CD4-positive, alpha-beta T cell treated with Interleukin-17A for 1 hour (primary cell): ENCODE data around the gene IPPK.

Experiments
- DNase-seq: peaks from one replicate; pipeline ENCODE4 v3.0.0-alpha.2; 2020

Gene IPPK

DNA sequence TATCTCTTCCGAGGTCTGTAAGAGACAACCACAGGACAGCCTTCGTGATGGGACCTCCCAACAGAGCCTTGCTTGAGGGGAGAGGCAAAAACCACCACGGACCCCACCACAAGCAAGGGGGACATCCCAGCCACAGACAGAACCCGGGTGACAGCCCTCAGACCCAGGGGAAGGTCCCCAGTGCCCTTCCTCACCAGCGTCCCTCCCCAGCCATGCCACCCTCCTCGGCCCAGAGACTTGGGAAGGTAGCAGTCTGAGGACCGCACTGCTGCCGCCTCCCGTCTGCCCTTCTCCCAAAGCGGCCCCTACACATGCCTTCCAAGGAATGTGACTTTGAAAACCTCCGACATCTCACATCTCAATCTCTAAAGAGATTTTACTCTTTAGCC is 13.4 kb downstream of the IPPK start:
- DNase-seq = no peak

GRCh38 chr9:92655896-92656536 is 13.9 kb downstream of the IPPK start:
- DNase-seq = no peak

- DNase-seq = no peak
Measured at GRCh38 chr9:92655366-92655765, 14.6 kb downstream of the IPPK start.

- DNase-seq = no peak
Measured at GRCh38 chr9:92654481-92655301, 15.2 kb downstream of the IPPK start.

DNA sequence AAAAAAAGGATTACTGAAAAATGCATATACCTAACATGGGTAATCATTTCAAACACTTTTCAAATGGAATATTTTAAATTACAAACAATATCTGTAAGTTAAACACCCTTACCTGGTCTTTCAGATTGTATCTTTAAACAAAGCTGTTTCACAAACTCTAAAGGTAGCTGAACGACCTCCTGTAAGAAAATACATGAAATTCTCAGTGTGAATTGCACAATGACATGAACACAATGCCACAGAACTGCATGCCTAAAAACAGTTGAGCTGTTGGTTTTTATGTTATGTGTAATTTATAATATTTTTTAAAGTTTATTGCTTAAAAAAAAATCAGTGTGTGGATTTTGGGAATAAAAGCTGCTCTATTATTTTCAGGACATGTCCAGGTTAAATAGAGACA is 17.5 kb downstream of the IPPK start:
- no peak for DNase-seq

- no peak for DNase-seq
Measured at GRCh38 chr9:92650839-92651621, 18.9 kb downstream of the IPPK start.

DNA sequence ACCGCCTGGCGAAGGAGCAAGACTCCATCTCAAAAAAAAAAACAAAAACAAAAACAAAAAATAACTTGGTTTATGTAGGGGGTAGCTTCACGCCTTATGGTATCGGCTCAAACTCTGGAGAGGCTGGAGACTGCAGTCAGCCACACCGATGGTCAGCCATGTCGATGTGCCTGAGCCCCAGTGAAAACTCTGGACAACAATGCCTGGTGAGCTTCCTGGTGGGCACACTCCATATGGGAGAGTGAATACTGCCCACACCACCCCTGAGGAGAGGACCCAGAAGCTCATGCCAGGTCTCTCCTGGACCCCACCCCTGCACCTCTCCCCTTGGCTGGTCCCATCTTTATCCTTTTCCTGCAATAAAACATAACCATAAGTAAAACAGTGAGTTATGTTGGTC is 19.6 kb downstream of the IPPK start:
- DNase-seq = no peak

DNA sequence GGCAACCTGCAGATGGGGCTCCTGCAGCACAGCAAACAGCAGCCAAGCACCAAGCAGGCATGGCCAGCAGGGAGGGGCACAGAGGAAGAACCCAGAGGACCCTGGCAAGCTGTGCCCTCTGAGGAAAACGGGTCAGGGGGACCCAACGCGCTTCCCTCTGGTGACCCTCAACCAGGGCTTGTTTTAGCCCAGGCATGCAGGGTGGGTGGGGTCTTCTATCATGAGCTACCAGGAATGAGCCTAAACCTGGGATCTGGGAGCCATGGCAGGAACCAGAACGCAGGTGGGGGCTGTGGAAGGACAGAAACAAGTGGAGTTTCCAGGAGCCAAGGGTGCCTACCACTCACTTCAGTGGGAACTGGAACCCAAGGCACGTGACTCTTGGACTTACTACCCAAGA is 20.9 kb downstream of the IPPK start:
- DNase-seq = no peak

- DNase-seq = no peak
Measured at GRCh38 chr9:92648474-92648971, 21.4 kb downstream of the IPPK start.

- DNase-seq = no peak
Measured at GRCh38 chr9:92647671-92648473, 22.1 kb downstream of the IPPK start.

- no peak for DNase-seq
Measured at GRCh38 chr9:92645041-92645440, 24.9 kb downstream of the IPPK start.

- no peak for DNase-seq
Measured at GRCh38 chr9:92644278-92644677, 25.7 kb downstream of the IPPK start.

GRCh38 chr9:92642564-92642963 is 27.4 kb downstream of the IPPK start:
- DNase-seq = no peak

- no peak for DNase-seq
Measured at GRCh38 chr9:92642041-92642451, 27.9 kb downstream of the IPPK start.

DNA sequence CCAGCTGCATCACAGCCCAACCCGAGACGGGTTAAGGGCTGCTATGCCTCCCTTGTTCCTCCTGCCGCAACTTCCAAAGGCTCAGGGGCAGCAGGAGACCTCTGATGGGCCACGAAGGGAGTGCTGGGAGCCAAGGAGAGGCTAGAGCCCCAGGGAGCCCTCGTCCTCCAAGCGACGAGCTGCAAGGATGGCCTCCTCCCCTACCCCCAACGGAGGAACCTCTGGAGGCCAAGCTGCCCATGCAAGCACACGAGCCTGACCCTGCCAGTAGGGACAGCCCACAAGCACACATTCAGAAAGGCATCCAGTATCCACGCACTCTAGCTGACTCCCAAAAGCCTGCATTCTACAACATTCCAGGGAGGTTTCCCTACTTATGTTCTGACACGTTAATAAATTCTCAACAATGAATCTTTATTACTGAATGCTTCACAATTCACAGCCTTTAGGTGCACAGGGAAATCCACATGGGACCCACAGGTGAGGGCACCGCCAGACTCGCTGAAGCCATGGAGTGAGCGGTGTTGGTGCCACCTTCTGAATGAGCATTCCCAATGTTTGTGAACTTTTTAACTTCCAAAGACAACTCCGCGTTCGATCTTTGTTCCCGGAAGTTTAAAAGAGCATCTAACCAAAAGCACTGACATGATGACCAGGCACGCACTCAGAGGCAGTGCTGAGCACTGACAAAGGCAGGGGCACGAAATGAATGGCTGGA is 28.7 kb downstream of the IPPK start:
- DNase-seq = no peak

DNA sequence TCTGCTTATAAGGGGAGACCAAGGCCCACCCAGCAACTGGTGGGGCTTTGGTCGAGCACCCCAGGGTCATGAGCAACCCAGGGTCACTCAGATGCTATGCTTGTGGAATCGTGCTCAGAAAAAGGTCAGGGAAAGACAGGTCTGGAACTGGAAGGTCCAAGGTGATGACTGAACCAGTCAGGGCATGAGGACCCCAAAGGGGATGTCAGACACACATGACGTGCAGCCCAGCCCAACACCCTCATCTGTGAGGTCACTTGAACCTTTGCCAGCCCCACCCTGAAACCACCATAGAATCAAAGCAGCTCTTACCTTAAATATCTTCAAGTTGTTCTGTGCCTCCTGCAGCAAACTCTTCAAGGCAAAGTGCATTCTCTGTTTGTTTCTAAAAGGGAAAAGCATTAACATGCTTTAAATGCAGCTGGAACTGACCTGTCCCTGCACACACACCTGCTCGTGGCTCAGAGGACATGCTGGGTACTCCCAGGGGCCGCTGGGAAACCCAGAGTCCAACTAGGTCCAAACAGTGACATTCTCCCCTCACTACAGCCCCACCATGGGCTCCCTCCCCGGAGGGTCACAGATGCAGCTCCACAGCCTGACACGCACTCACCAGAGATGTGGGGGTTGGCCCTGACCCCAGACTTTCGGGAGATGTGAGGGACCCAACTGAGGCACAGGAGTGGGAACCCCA is 29.4 kb downstream of the IPPK start:
- DNase-seq = no peak

DNA sequence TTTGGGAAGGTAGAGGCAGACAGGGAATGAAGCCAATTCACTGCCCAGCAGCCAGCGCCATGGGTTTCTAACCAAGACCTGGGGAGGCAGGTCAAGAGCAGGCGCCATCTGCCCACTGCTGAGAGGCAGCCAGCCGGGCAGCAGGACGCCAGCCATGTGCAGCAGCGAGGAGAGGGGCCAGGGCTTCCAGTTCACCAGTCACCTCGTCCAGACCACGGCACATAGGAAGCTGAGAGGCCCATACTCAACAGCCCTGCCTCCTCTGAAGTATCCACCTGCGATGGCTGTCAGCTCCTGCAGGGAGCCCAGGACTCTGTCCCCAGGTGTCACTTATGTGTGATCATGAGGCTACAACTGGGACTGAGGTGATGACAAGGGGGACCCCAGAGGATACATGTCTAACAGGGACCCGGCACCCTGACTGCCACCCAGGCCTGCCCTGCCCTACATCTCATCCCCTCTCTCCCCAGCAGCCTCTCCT is 30.1 kb downstream of the IPPK start:
- no peak for DNase-seq

DNA sequence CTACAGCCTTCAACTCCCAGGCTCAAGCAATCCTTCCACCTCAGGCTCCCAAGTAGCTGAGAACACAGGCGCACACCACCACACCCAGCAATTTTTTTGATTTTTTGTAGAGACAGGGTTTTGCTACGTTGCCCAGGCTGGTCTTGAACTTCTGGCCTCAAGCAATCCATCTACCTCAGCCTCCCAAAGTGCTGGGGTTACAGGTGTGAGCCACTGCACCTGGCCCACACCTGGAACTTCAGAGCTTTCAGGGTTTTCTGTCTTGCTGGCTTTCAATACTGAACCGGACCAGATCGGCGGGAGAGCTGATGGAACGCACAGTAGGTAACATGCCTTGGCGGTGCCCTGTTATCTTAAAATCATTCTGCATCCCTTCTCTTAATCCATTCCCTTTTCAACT is 30.8 kb downstream of the IPPK start:
- DNase-seq = no peak

GRCh38 chr9:92638621-92639101 is 31.3 kb downstream of the IPPK start:
- no peak for DNase-seq

DNA sequence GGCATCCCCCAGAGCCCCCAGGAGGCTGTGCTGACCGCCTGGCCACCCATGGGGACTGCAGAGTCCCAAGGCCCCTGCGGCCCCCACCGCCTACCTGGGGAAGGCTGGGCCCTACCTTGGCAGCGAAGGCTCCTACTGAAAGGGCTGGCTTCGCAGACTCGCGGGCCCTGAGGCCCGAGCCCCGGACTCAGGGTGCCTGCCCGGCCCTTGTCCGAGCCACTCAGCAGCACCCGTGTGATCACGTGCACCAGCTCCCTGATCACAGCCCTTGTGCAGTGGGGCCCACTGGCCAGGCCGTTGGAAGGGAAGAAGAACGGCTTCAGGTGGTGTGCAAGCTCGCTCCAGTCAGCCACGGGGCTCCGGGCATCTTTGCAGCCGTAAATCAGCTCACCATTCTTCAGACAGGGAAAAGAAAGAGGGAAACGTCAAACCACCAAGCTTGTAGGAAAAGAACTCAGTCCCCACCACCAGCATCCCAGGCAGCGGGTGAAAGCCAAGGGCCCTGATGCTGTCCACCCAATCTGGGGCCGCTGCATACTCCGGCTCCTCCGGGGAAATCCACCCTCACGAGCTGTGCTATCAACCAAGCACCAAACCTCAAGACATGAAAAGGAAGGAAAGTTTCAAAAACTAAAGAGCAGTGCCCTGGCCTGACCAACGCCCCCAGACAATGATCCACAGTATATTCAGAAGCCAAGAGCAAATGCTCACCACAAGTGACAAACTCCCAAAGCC is 31.9 kb downstream of the IPPK start:
- DNase-seq = no peak
